GM13976 (cell line): ENCODE results near the gene SLC51B.
"Not testable (repeated sequence)": the region's sequence is repeated elsewhere in the genome, so short reads cannot be mapped to it uniquely, and the experiment has no call there.

Experiments used
- DNase-seq: peaks from one replicate; pipeline ENCODE4 v3.0.0; 2012; ENCODE audit warnings: low spot score
- CTCF ChIP-seq: IDR thresholded peaks from 2 replicates; pipeline ENCODE4 v1.5.1; 2012; ENCODE audit warnings: borderline replicate concordance, mild to moderate bottlenecking; ENCODE audit not compliant: insufficient read depth; ENCODE audit errors: extremely low read depth, missing control alignments, control extremely low read depth
- in situ Hi-C: fragments of 300-500 bp; cut with MboI; formaldehyde crosslinking; loops from one replicate; pipeline ENCODE4 v1.12.0; 2022; ENCODE audit warnings: low sequenced_read_pairs, mixed read lengths, inconsistent platforms; ENCODE audit not compliant: unreplicated experiment

The SLC51B gene

GRCh38 chr15:65038836-65039235 lies 6.4 kb upstream of the SLC51B start:
- TF ChIP-seq CTCF, result no peak
- in situ Hi-C loops, result loop anchor here (25.0 kb wide), 1 partner anchor 248 kb away; the partner anchor contains the start of genes PARP16 and RNU5A-1
- DNase-seq, result no peak

- TF ChIP-seq CTCF, result no peak
- in situ Hi-C loops, result loop anchor here (25.0 kb wide), 1 partner anchor 247 kb away; the partner anchor contains the start of genes PARP16 and RNU5A-1
Measured at GRCh38 chr15:65040461-65040860, 4.7 kb upstream of the SLC51B start.

GRCh38 chr15:65041787-65042186 lies 3.4 kb upstream of the SLC51B start:
- in situ Hi-C loops, result loop anchor here (25.0 kb wide), 1 partner anchor 246 kb away; the partner anchor contains the start of genes PARP16 and RNU5A-1
- no peak for TF ChIP-seq CTCF
- no peak for DNase-seq

More at GRCh38 chr15:65040461-65040860, 4.7 kb upstream of the SLC51B start:
- DNase-seq, result no peak

- in situ Hi-C loops, result loop anchor here (25.0 kb wide), 1 partner anchor 244 kb away; the partner anchor contains the start of genes PARP16 and RNU5A-1
- no peak for TF ChIP-seq CTCF
Measured at GRCh38 chr15:65042776-65043327, 2.3 kb upstream of the SLC51B start.

GRCh38 chr15:65044218-65044617 lies 969 bp upstream of the SLC51B start:
- in situ Hi-C loops, result loop anchor here (25.0 kb wide), 1 partner anchor 243 kb away; the partner anchor contains the start of genes PARP16 and RNU5A-1
- DNase-seq, result not testable (repeated sequence)

More at GRCh38 chr15:65042776-65043327, 2.3 kb upstream of the SLC51B start:
- no peak for DNase-seq

GRCh38 chr15:65048241-65048640 lies 3.1 kb downstream of the SLC51B start:
- TF ChIP-seq CTCF, result no peak
- in situ Hi-C loops, result loop anchor here (25.0 kb wide), 1 partner anchor 239 kb away; the partner anchor contains the start of genes PARP16 and RNU5A-1
- no peak for DNase-seq

- in situ Hi-C loops, result loop anchor here (25.0 kb wide), 1 partner anchor 238 kb away; the partner anchor contains the start of genes PARP16 and RNU5A-1
- peak; percentile 96 for DNase-seq
Measured at GRCh38 chr15:65049418-65049840, 4.2 kb downstream of the SLC51B start.

More at GRCh38 chr15:65049418-65049840, 4.2 kb downstream of the SLC51B start:
- no peak for TF ChIP-seq CTCF
